Measurements from ENCODE around the gene LEP. TPM values are rescaled to one million over a fixed set of nuclear protein-coding genes. Genes with fewer than 3 reads are reported as not detected.

LEP gene
- total RNA-seq, 1 experiment from 2014 or later = not detected

- POLR2A ChIA-PET = no interaction called here
Observed at GRCh38 chr7:128203710-128204214, 37.3 kb upstream of the LEP start.

GRCh38 chr7:128204455-128204854 is 36.6 kb upstream of the LEP start:
- ChIA-PET POLR2A (no interaction called here), CTCF (no interaction called here)
- intact Hi-C loops (cut with micrococcal nuclease; ENCODE audit: unreplicated experiment) (no loop called here), in situ Hi-C loops (cut with HindIII; ENCODE audit: low pct_unique_long_range_greater_than_20kb, low sequenced_read_pairs) (no loop called here)
- H3K27ac ChIP-seq (ENCODE audit: low read length) = no peak overlapping the region
- no TSS peak for BruUV-seq (replicated peaks)
- DNase-seq (ENCODE audit: low read depth, low spot score) (no peak), ATAC-seq (no peak)
- H3K27me3 ChIP-seq (ENCODE audit: control insufficient read depth, insufficient read depth, low read length) = peaks cover 9% of the 10 kb centered on the region; the same call in 1 of the 2 replicates
- no peak for TF ChIP-seq POLR2AphosphoS5 (IDR thresholded peaks at IDR 0.05; ENCODE audit: low read depth, low read length)
- H3K4me1 ChIP-seq (ENCODE audit: control insufficient read depth, insufficient read depth, low read length) = no peaks in the 10 kb centered on the region
- H3K36me3 ChIP-seq (ENCODE audit: control insufficient read depth, insufficient read depth, low read length) = no peaks in the 10 kb centered on the region
- no peaks in the 10 kb centered on the region for H3K9me3 ChIP-seq (ENCODE audit: control insufficient read depth, insufficient read depth, low read depth, low read length)
- H3K4me3 ChIP-seq (ENCODE audit: low read depth in 2 of 2, low read length in 2 of 2) = no peak overlapping the region

More at GRCh38 chr7:128203710-128204214, 37.3 kb upstream of the LEP start:
- peaks cover 9% of the 10 kb centered on the region; the same call in 1 of the 2 replicates for H3K27me3 ChIP-seq (ENCODE audit: control insufficient read depth, insufficient read depth, low read length)
- in situ Hi-C loops (cut with HindIII; ENCODE audit: low pct_unique_long_range_greater_than_20kb, low sequenced_read_pairs) = no loop called here
- H3K27ac ChIP-seq (ENCODE audit: low read length) = no peak overlapping the region
- H3K4me3 ChIP-seq (ENCODE audit: low read depth in 2 of 2, low read length in 2 of 2) = no peak overlapping the region
- no peaks in the 10 kb centered on the region for H3K4me1 ChIP-seq (ENCODE audit: control insufficient read depth, insufficient read depth, low read length)
- no peaks in the 10 kb centered on the region for H3K9me3 ChIP-seq (ENCODE audit: control insufficient read depth, insufficient read depth, low read depth, low read length)
- CTCF ChIA-PET = no interaction called here
- no TSS peak for BruUV-seq (replicated peaks)
- no peak for DNase-seq (ENCODE audit: low read depth, low spot score)
- ATAC-seq = no peak
- intact Hi-C loops (cut with micrococcal nuclease; ENCODE audit: unreplicated experiment) = no loop called here
- H3K36me3 ChIP-seq (ENCODE audit: control insufficient read depth, insufficient read depth, low read length) = no peaks in the 10 kb centered on the region
- no peak for TF ChIP-seq SIN3A (IDR thresholded peaks at IDR 0.05; ENCODE audit: borderline replicate concordance, insufficient read depth, low read depth, low read length)

- intact Hi-C loops (cut with micrococcal nuclease; ENCODE audit: unreplicated experiment) = loop anchor here (5.0 kb wide), 1 partner anchor 498 kb away; no protein-coding TSS in a partner anchor
- H3K4me3 ChIP-seq (ENCODE audit: low read depth in 2 of 2, low read length in 2 of 2) = no peak overlapping the region
- in situ Hi-C loops (cut with HindIII; ENCODE audit: low pct_unique_long_range_greater_than_20kb, low sequenced_read_pairs) = no loop called here
- no peaks in the 10 kb centered on the region for H3K9me3 ChIP-seq (ENCODE audit: control insufficient read depth, insufficient read depth, low read depth, low read length)
- BruUV-seq (replicated peaks) = no TSS peak
- CTCF ChIA-PET = no interaction called here
- TF ChIP-seq SIN3A (IDR thresholded peaks at IDR 0.05; ENCODE audit: borderline replicate concordance, insufficient read depth, low read depth, low read length) = no peak
- no peaks in the 10 kb centered on the region; the same call in 1 of the 2 replicates for H3K4me1 ChIP-seq (ENCODE audit: control insufficient read depth, insufficient read depth, low read length)
- POLR2A ChIA-PET = interaction anchor here (0.7 kb wide), 1 partner anchor 14 kb away, joined by 3 read pairs; no protein-coding TSS in a partner anchor
- ATAC-seq (no peak), DNase-seq (ENCODE audit: low read depth, low spot score) (no peak)
- no peaks in the 10 kb centered on the region for H3K36me3 ChIP-seq (ENCODE audit: control insufficient read depth, insufficient read depth, low read length)
- no peak overlapping the region for H3K27ac ChIP-seq (ENCODE audit: low read length)
- H3K27me3 ChIP-seq (ENCODE audit: control insufficient read depth, insufficient read depth, low read length) = peaks cover 9% of the 10 kb centered on the region; the same call in 1 of the 2 replicates
Observed at GRCh38 chr7:128205068-128205467, 36.0 kb upstream of the LEP start.

- H3K36me3 ChIP-seq (ENCODE audit: control insufficient read depth, insufficient read depth, low read length) = no peaks in the 10 kb centered on the region
- ATAC-seq = no peak
- no peaks in the 10 kb centered on the region; the same call in 1 of the 2 replicates for H3K4me1 ChIP-seq (ENCODE audit: control insufficient read depth, insufficient read depth, low read length)
- no peak for TF ChIP-seq SIN3A (IDR thresholded peaks at IDR 0.05; ENCODE audit: borderline replicate concordance, insufficient read depth, low read depth, low read length)
- TF ChIP-seq TCF7L2 (IDR thresholded peaks at IDR 0.05; ENCODE audit: low read depth, low read length) = no peak
- intact Hi-C loops (cut with micrococcal nuclease; ENCODE audit: unreplicated experiment) = loop anchor here (5.0 kb wide), 1 partner anchor 499 kb away; no protein-coding TSS in a partner anchor
- no peak overlapping the region for H3K27ac ChIP-seq (ENCODE audit: low read length)
- no peaks in the 10 kb centered on the region for H3K9me3 ChIP-seq (ENCODE audit: control insufficient read depth, insufficient read depth, low read depth, low read length)
- no TSS peak for BruUV-seq (replicated peaks)
- peaks cover 9% of the 10 kb centered on the region; the same call in 1 of the 2 replicates for H3K27me3 ChIP-seq (ENCODE audit: control insufficient read depth, insufficient read depth, low read length)
- in situ Hi-C loops (cut with HindIII; ENCODE audit: low pct_unique_long_range_greater_than_20kb, low sequenced_read_pairs) = no loop called here
- H3K4me3 ChIP-seq (ENCODE audit: low read depth in 2 of 2, low read length in 2 of 2) = no peak overlapping the region
- no peak for DNase-seq (ENCODE audit: low read depth, low spot score)
- ChIA-PET CTCF (interaction anchor here (0.6 to 1.7 kb wide), 2 partner anchors 70 to 72 kb away, joined by 4 to 8 read pairs; no protein-coding TSS in a partner anchor), POLR2A (interaction anchor here (0.7 kb wide), 1 partner anchor 15 kb away, joined by 3 read pairs; no protein-coding TSS in a partner anchor)
Observed at GRCh38 chr7:128206017-128206746, 34.9 kb upstream of the LEP start.

Data from Panc1 (cell line).